ENCODE data around the gene CDC45. TPM values are rescaled to one million over a fixed set of nuclear protein-coding genes. Genes with fewer than 3 reads are reported as not detected.

CDC45 gene
- total and polyA plus RNA-seq, 2 of the 13 experiments (the other 11 are each of a cell fraction or from before 2014, with no cell fraction given): 14.4 to 36.3 TPM

GRCh38 chr22:19448076-19448607 lies 31.6 kb upstream of the CDC45 start (continued):
- peak; percentile 19; the same call in 1 of the 2 replicates for TF ChIP-seq SIN3A (IDR thresholded peaks at IDR 0.05; ENCODE audit: borderline replicate concordance, low read depth, low read length)
- no peak for TF ChIP-seq NCOA1 (CRISPR knock-in tag; IDR thresholded peaks at IDR 0.05)
- no peak for TF ChIP-seq MED8 (CRISPR knock-in tag; IDR thresholded peaks at IDR 0.05; ENCODE audit: insufficient replicate concordance)
- 0 out of 2 replicates have a peak, but pooled peaks have one; percentile 66 for TF ChIP-seq ZNF44 (CRISPR knock-in tag; IDR thresholded peaks at IDR 0.05)
- no peak for TF ChIP-seq CREM (IDR thresholded peaks at IDR 0.05)
- TF ChIP-seq CREM (CRISPR knock-in tag; IDR thresholded peaks at IDR 0.05): no peak
- TF ChIP-seq SP2 (CRISPR knock-in tag; IDR thresholded peaks at IDR 0.05): no peak
- no peak for TF ChIP-seq CEBPB (IDR thresholded peaks at IDR 0.05; ENCODE audit: borderline replicate concordance, low read depth, low read length)
- no peak for TF ChIP-seq ZNF256 (CRISPR knock-in tag; conservative IDR thresholded peaks at IDR 0.05)
- no peak for TF ChIP-seq ZNF777 (CRISPR knock-in tag; IDR thresholded peaks at IDR 0.05)
- 0 out of 2 replicates have a peak, but pooled peaks have one; percentile 52 for TF ChIP-seq ZC3H13 (CRISPR knock-in tag; IDR thresholded peaks at IDR 0.05)
- no peak for TF ChIP-seq ZBTB26 (CRISPR knock-in tag; IDR thresholded peaks at IDR 0.05; ENCODE audit: borderline replicate concordance)
- peak; percentile 61; the same call in 1 of the 2 replicates for TF ChIP-seq HOXA9 (CRISPR knock-in tag; IDR thresholded peaks at IDR 0.05; ENCODE audit: borderline replicate concordance)
- 0 out of 2 replicates have a peak, but pooled peaks have one; percentile 40 for TF ChIP-seq ZNF136 (CRISPR knock-in tag; IDR thresholded peaks at IDR 0.05; ENCODE audit: low read depth)
- no peak for TF ChIP-seq GTF3A (CRISPR knock-in tag; conservative IDR thresholded peaks at IDR 0.05)
- TF ChIP-seq SUZ12 (IDR thresholded peaks at IDR 0.05; ENCODE audit: low read depth, low read length): no peak

All from HepG2 (cell line).